Stimulated activated CD8-positive, alpha-beta memory T cell treated with anti-CD3 and anti-CD28 coated beads, Interleukin-7, amount 100 ng/mL, for 4 hours (primary cell): ENCODE measurements around the gene FNDC10.

Experiments
- DNase-seq, 2 donors: peaks; one replicate each; pipeline ENCODE4 v3.0.0-alpha.2; 2020; ENCODE audit warnings: low read depth in 2 of 2

The FNDC10 gene

DNA sequence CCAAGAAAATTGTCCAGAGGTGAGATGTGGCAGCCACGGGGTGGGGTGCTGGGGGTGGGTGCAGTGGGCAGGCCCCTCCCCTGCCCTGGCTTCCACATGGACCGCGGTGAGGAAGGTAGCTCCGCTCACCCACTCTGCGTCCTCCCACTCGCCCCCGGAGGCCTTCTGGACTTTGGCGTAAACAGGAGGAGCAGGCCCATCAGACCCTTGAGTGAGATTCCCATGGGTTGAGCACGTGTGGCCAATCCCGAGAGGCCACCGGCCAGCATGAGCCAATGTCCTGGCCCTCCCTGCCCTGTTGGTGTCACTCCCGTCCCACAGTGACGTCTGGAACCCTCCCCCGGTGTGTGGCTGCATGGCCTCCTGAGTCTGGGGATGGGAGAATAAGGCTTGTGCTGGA is 51.3 kb downstream of the FNDC10 start:
- DNase-seq = no peak
